GM12801 (cell line): ENCODE measurements around the gene PISD.

Source experiments
- CTCF ChIP-seq: IDR thresholded peaks from one replicate; pipeline ENCODE4 v1.5.1; 2011; ENCODE audit warnings: control low read depth; ENCODE audit not compliant: insufficient read length; ENCODE audit errors: extremely low read depth

Gene PISD

GRCh38 chr22:31646186-31647019 is 15.6 kb downstream of the PISD start:
- TF ChIP-seq CTCF, result no peak

- TF ChIP-seq CTCF, result no peak
Measured at GRCh38 chr22:31639436-31640039, 22.5 kb downstream of the PISD start.

GRCh38 chr22:31637891-31638618 is 24.0 kb downstream of the PISD start:
- TF ChIP-seq CTCF, result no peak

- TF ChIP-seq CTCF, result no peak
Measured at GRCh38 chr22:31637447-31637890, 24.5 kb downstream of the PISD start.

GRCh38 chr22:31635638-31636306 is 26.2 kb downstream of the PISD start:
- TF ChIP-seq CTCF, result no peak

GRCh38 chr22:31631436-31631835 is 30.6 kb downstream of the PISD start:
- no peak for TF ChIP-seq CTCF
